A673 (cell line): Measurements from ENCODE around the gene MAP7.

Experiments used
- EZH2 ChIP-seq: fragments of 200-600 bp; sonication (generic); IDR thresholded peaks from 2 replicates; pipeline ENCODE4 v1.6.1; 2017; ENCODE audit warnings: borderline replicate concordance, low read depth, mild to moderate bottlenecking, mixed read lengths, antibody characterized with exemption, low read length; ENCODE audit not compliant: poor library complexity, severe bottlenecking
- TF ChIP-seq, protein P1 (sequence below): fragments of 300-800, 200-600 bp; sonication (generic); conservative IDR thresholded peaks from 2 replicates; pipeline ENCODE4 v1.5.1; 2017; ENCODE audit warnings: low read depth, mild to moderate bottlenecking, antibody characterized with exemption, low read length, moderate library complexity, mixed read lengths

DNA sequence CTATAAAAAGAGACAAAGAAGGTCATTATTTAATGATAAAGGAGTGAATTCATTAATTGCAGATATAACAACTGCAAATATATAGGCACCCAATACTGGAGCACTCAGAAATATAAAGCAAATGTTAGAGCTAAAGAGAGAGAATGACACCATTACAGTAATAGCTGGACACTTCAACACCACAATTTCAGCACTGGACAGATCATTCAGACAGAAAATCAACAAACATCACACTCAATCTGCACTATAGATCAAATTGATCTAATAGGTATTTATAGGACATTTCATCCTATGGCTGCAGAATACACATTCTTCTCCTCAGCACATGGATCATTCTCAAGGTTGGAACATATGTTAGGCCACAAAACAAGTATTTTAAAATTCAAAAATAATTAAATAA, 72.7 kb downstream of the MAP7 start:
- TF ChIP-seq, protein P1, sequence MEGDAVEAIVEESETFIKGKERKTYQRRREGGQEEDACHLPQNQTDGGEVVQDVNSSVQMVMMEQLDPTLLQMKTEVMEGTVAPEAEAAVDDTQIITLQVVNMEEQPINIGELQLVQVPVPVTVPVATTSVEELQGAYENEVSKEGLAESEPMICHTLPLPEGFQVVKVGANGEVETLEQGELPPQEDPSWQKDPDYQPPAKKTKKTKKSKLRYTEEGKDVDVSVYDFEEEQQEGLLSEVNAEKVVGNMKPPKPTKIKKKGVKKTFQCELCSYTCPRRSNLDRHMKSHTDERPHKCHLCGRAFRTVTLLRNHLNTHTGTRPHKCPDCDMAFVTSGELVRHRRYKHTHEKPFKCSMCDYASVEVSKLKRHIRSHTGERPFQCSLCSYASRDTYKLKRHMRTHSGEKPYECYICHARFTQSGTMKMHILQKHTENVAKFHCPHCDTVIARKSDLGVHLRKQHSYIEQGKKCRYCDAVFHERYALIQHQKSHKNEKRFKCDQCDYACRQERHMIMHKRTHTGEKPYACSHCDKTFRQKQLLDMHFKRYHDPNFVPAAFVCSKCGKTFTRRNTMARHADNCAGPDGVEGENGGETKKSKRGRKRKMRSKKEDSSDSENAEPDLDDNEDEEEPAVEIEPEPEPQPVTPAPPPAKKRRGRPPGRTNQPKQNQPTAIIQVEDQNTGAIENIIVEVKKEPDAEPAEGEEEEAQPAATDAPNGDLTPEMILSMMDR = no peak
- no peak for TF ChIP-seq EZH2
